D721Med (cell line): ENCODE data around the gene IQSEC1.

Experiments used
- DNase-seq: peaks from one replicate; pipeline ENCODE4 v3.0.0; 2011; ENCODE audit warnings: low spot score; ENCODE audit not compliant: insufficient read length
- FAIRE-seq: peaks from 2 replicates; lab custom pipeline; 2011; peaks lifted over from hg19 to GRCh38; lab: Jason Lieb, UNC
- CTCF ChIP-seq: IDR thresholded peaks from 2 replicates; pipeline ENCODE4 v1.5.1; 2012; ENCODE audit warnings: mild to moderate bottlenecking, control low read depth; ENCODE audit not compliant: insufficient read depth; ENCODE audit errors: missing control alignments

IQSEC1 gene

GRCh38 chr3:12916159-12916558, 157.1 kb downstream of the IQSEC1 start:
- no peak for DNase-seq
- no peak for TF ChIP-seq CTCF
- FAIRE-seq, result no peak

GRCh38 chr3:12914088-12914487, 159.1 kb downstream of the IQSEC1 start:
- no peak for DNase-seq
- no peak for FAIRE-seq
- TF ChIP-seq CTCF, result no peak

GRCh38 chr3:12911881-12912415, 161.3 kb downstream of the IQSEC1 start:
- TF ChIP-seq CTCF, result no peak
- no peak for FAIRE-seq
- no peak for DNase-seq

DNA sequence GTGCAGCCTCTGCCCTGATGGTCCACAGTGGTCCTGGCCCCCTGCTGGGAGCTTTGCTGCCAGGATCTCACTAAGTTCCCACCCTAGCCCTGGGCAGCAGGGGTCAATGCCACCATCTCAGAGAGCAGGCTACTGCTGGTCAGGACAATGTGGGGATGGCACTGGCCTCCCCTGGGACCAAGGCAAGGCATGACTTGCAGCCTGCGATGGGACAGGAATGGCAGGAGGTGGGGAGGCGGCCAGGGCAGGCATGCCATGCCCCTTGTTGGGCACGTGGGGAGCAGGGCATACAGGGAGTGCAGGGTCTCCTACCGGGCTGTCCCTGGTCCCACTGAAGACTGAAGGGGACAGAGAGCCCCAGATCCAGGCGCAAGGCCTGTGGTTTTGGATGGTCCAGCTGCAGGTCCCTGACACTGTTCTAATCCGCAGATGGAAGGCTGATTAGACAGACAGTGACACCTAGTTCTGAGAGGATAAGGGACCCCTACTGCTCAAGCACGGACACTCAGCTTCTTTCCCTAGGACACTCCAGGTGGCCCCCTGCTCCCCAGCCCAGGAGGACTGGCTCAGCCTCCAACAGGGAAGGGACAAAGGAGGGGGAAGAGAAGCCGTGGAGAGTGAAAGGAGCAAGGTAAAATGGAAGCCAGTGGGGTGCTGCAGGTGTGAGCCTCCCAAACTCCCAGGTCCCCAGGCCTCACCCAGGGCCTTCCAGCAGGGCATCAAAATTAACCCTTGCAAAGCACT, 162.7 kb downstream of the IQSEC1 start:
- FAIRE-seq (no peak), DNase-seq (no peak)
- no peak for TF ChIP-seq CTCF

DNA sequence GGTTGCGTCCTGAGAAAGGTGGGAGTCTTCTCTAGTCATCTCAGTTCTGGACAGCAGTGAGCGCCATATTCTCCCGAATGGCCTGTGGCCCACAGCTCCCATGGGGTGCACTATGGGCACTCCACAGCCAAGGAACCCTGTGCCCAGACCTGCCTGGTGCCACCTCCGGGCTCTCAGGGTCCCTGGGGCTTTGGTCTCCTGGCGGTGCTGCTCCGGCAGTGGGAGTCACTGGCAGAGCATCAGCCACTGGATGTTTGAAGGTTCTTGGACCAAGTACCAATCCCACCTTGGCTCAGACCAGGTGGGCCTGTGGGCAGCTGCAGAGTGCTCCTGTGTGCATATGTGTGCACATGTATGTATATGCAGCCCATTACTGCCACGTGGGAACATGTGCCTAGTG, 163.5 kb downstream of the IQSEC1 start:
- FAIRE-seq (no peak), DNase-seq (no peak)
- no peak for TF ChIP-seq CTCF

DNA sequence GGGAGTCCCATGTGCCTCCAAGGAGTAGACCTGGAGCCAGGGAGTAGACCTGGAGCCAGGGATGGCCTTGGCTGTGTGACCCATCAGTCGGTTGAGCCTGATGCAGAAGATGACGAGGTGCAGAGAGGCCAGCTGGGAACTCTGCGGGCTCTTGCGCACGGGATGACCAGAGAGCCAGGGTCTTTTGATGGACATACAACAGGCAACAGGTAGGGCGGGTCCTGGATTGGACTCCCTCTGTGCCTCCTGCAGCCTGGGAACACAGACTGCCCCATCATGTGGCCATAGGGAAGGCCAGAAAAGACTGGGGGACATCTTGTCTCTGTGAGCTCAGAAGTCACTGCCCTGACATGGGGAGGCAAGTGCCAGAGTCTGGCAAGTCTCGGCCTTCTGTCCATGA, 164.4 kb downstream of the IQSEC1 start:
- no peak for TF ChIP-seq CTCF
- FAIRE-seq, result no peak
- no peak for DNase-seq

GRCh38 chr3:12908136-12908730, 165.0 kb downstream of the IQSEC1 start:
- FAIRE-seq (no peak), DNase-seq (no peak)
- TF ChIP-seq CTCF, result no peak
